Smooth muscle cell of the brain vasculature (primary cell): ENCODE data around the gene ZNF276.
"Not testable (repeated sequence)": the region's sequence is repeated elsewhere in the genome, so short reads cannot be mapped to it uniquely, and the experiment has no call there.

Source experiments
- DNase-seq: peaks from one replicate; pipeline ENCODE4 v3.0.0-alpha.2; 2012; ENCODE audit warnings: low read depth, low spot score

ZNF276 gene

GRCh38 chr16:89696670-89697128 lies 24.6 kb upstream of the ZNF276 start:
- no peak for DNase-seq

GRCh38 chr16:89697161-89697615 lies 24.1 kb upstream of the ZNF276 start:
- DNase-seq = no peak

- DNase-seq = no peak
These were observed 23.6 kb upstream of the ZNF276 start for GRCh38 chr16:89697616-89698331.

GRCh38 chr16:89698717-89699116 lies 22.6 kb upstream of the ZNF276 start:
- not testable (repeated sequence) for DNase-seq

GRCh38 chr16:89699629-89700099 lies 21.7 kb upstream of the ZNF276 start:
- DNase-seq = not testable (repeated sequence)

GRCh38 chr16:89700100-89700648 lies 21.2 kb upstream of the ZNF276 start:
- peak; percentile 88 for DNase-seq

- DNase-seq = no peak
These were observed 20.5 kb upstream of the ZNF276 start for GRCh38 chr16:89700649-89701424.

- DNase-seq = no peak
These were observed 19.6 kb upstream of the ZNF276 start, which contains the start of gene SPATA2L for GRCh38 chr16:89701425-89702406. TSS of gene SPATA2L (minus strand) at chr16:89701705. CDS start at chr16:89701232, 473 bp downstream.

GRCh38 chr16:89704281-89704680 lies 17.1 kb upstream of the ZNF276 start:
- DNase-seq = no peak

GRCh38 chr16:89705006-89705405 lies 16.3 kb upstream of the ZNF276 start:
- DNase-seq = no peak

GRCh38 chr16:89706518-89707260 lies 14.6 kb upstream of the ZNF276 start:
- DNase-seq = no peak

GRCh38 chr16:89707695-89708094 lies 13.6 kb upstream of the ZNF276 start:
- no peak for DNase-seq

GRCh38 chr16:89708481-89708931 lies 12.8 kb upstream of the ZNF276 start:
- DNase-seq = no peak

- no peak for DNase-seq
These were observed 12.2 kb upstream of the ZNF276 start for GRCh38 chr16:89709166-89709565.

- DNase-seq = no peak
These were observed 11.5 kb upstream of the ZNF276 start for GRCh38 chr16:89709716-89710432.

- DNase-seq = no peak
These were observed 10.4 kb upstream of the ZNF276 start for GRCh38 chr16:89710709-89711564.

GRCh38 chr16:89711601-89712273 lies 9.6 kb upstream of the ZNF276 start:
- DNase-seq = no peak

- no peak for DNase-seq
These were observed 9.0 kb upstream of the ZNF276 start for GRCh38 chr16:89712274-89712781.
